GM21447 (cell line): ENCODE measurements around the gene CD40.
"Not testable (repeated sequence)": the region's sequence is repeated elsewhere in the genome, so short reads cannot be mapped to it uniquely, and the experiment has no call there.

Experiments
- ATAC-seq: cut with Tn5 transposase; IDR thresholded peaks from one replicate; pipeline ENCODE4 v1.9.1; 2021; ENCODE audit not compliant: unreplicated experiment

Gene CD40

GRCh38 chr20:46091622-46092535 lies 26.2 kb upstream of the CD40 start:
- ATAC-seq: not testable (repeated sequence)

- ATAC-seq: no peak
Observed at GRCh38 chr20:46093531-46093930, 24.6 kb upstream of the CD40 start.

- ATAC-seq: no peak
Observed at GRCh38 chr20:46099491-46100287, 18.4 kb upstream of the CD40 start.

DNA sequence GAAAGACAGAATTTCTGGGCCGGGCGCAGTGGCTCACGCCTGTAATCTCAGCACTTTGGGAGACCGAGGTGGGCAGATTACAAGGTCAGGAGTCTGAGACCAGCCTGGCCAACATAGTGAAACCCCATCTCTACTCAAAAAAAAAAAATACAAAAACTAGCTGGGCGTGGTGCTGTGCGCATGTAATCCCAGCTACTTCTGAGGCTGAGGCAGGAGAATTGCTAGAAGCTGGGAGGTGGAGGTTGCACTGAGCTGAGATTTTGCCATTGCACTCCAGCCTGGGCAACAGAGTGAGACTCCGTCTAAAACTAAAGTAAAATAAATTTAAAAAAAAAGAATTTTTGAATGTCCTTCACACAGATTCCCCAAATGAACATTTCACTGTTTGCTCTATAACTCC lies 17.7 kb upstream of the CD40 start:
- not testable (repeated sequence) for ATAC-seq

GRCh38 chr20:46100988-46101387 lies 17.1 kb upstream of the CD40 start:
- no peak for ATAC-seq

DNA sequence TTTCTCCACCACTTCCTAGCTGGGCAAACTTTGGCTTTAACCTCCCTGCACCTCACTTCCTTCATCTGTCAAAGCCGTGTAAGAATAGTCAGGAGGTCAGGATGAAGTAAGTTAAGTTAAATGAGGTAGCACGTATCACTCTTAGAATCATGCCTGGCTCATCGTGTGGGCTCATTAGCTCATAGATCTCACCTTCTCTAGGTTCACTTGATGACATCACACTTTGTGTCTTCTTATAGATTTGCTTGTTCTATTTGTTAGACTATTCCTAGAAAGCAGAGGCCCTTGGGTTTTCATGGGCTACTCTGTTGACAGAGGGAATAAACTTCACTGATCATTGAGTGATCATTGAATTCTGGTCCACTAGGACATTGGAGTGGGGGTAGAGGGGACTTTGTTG lies 16.2 kb upstream of the CD40 start:
- no peak for ATAC-seq

DNA sequence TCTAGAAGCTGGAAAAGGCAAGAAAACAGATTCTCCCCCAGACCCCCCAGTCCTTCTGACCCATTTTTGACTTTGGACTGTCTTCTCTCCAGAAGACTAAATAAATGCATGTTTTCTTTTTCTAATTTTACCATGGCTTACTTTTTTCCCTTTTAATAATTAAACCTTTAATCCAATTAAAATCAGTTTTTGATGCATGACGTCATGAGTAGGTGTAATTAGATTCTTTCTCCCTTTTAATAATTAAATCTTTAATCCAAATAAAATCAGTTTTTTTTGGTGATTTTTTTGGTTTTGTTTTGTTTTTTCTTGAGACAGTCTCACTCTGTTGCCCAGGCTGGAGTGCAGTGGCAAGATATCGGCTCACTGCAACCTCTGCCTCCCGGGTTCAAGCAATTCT lies 15.2 kb upstream of the CD40 start:
- ATAC-seq: no peak

- no peak for ATAC-seq
Observed at GRCh38 chr20:46104262-46104661, 13.9 kb upstream of the CD40 start.

DNA sequence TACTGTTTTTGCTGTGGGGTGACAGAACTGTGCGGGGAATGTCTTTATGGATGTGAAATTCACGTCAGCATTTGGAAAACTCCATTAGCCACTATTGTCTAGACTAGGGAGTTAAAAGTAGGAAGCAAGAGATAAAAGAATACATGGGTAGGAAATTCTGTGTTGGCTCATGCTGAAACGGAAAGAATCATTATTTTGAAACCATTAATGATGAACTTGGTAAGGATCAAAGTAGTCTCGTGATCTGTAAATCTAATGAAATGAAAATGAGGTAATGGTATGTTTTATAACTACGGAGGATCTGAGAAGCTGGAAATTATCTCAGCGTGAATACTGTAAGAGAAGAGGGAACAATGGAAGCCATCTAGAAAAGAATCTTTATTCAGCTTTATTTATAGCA lies 11.1 kb upstream of the CD40 start:
- ATAC-seq: no peak

DNA sequence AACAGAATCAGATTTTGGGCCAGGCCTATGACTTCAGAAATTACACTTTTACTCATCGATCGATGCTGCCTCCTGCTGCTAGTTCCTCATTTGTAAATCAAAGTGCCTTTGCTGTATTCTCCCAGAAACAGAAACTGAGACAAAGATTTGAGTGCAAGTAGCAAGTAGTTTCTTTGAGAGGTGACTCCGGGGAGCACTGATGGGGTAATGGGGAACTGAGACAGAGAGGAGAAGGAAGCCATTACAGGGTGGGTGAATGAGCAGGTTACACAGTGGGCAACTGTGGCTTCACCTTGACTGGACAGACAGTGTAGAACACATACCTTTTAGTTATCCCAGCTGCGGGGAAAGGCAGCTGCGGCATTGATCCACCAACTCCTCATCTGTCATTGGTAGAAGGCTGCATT lies 9.7 kb upstream of the CD40 start:
- peak; percentile 87 for ATAC-seq

DNA sequence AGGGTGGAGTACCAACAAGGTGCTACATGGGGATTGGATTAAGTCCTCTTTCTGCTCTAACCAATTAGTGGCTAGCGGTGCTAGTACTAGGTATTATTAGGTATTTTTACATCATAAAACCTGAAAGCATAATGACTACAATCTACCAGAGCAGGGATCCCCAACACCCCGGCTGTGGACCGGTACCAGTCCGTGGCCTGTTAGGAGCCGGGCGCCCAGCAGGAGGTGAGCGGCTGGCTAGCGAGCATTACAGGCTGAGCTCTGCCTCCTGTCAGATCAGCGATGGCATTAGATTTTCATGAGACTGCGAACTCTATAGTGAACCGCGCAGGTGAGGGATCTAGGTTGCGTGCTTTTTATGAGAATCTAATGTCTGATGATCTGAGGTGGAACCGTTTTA lies 9.1 kb upstream of the CD40 start:
- no peak for ATAC-seq

- ATAC-seq: peak; percentile 46
Observed at GRCh38 chr20:46111028-46111835, 6.9 kb upstream of the CD40 start.

DNA sequence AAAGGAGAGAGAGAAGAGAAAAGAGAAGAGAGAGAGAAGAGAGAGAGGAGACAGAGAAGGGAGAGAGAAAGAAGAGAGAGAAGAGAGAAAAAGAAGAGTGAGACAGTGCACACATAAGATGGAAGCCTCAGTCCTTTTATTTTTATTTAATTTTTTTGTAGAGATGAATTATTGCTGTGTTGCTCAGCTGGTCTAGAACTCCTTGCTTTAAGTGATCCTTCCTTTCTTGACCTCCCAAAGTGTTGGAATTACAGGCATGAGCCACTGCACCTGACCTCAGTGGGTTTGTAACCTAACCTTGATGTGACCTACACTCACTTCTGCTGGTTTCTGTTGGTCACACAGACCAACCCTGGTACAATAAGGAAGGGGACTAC lies 6.3 kb upstream of the CD40 start:
- ATAC-seq: no peak

DNA sequence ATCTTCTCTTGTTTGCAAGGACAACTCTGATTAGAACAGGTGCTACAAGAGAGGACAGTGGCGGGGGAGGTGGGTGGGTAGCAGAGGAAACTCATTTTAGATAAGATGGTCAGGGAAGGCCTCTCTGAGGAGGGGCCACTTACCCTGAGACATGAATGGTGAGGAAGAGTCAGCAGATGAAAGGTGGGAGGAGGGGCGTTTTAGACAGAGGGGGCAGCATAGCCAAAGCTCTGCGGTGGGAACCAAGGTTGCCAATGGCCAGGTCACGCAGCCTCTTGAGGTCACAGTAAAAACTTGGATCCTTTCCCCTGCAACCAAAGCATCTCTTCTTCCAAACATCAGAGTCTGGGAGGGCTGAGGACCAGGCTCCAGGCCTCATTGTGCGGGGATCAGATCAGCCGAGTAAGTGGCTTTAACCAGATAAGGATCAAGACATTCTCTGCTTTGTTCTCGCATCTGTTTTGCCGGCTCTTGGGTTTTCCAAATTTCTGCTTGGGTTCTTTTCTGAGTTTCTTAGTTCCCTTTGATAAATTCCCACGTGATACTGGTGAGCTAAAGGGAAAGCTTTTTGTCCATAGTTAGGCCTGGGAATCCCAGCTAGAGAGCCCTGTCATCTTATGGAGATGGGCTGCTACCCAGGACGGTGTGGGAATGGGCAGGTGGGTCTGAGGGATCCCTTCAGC lies 5.5 kb upstream of the CD40 start:
- ATAC-seq: no peak

GRCh38 chr20:46113113-46113470 lies 5.0 kb upstream of the CD40 start:
- ATAC-seq: no peak

- no peak for ATAC-seq
Observed at GRCh38 chr20:46114449-46114848, 3.7 kb upstream of the CD40 start.

GRCh38 chr20:46118481-46119020 lies 437 bp downstream of the CD40 start:
- peak; percentile 45 for ATAC-seq

- ATAC-seq: peak; percentile 41
Observed at GRCh38 chr20:46119028-46119546, 973 bp downstream of the CD40 start.

- no peak for ATAC-seq
Observed at GRCh38 chr20:46119547-46119946, 1.4 kb downstream of the CD40 start.

DNA sequence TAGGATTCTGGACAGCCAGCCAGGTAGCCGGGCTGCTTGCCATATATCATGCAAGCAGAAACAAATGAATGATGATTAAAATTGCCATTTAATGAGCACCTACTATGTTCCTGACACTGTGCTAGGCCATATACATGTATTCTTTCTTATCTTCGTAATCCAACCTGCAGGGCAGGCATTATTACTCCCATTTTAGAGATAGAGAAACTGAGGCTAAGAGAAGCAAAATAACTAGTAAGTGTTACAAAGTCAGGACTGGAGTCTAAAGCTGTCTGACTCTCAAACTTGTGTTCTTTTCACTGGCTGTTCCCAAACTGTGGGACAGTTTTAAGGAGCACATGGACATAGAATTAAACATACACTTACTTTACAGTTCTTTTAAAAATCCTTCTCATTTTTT lies 2.0 kb downstream of the CD40 start:
- no peak for ATAC-seq
